Kidney glomerular epithelial cell (primary cell): ENCODE results near the gene NOL4L.
A peak's percentile ranks its signal among the peaks of the same experiment; 100 is the strongest.
"Not testable (repeated sequence)": the region's sequence is repeated elsewhere in the genome, so short reads cannot be mapped to it uniquely, and the experiment has no call there.

Experiments
- DNase-seq: peaks from one replicate; lab custom pipeline; 2025; lab: John Stamatoyannopoulos, UW

Gene NOL4L

GRCh38 chr20:32470025-32470861, 114.9 kb downstream of the NOL4L start:
- DNase-seq = peak; percentile 81

GRCh38 chr20:32468860-32469259, 116.3 kb downstream of the NOL4L start:
- DNase-seq = no peak

- no peak for DNase-seq
Observed at GRCh38 chr20:32468313-32468640, 116.9 kb downstream of the NOL4L start.

- no peak for DNase-seq
Observed at GRCh38 chr20:32467506-32468312, 117.4 kb downstream of the NOL4L start.

- no peak for DNase-seq
Observed at GRCh38 chr20:32466739-32467505, 118.2 kb downstream of the NOL4L start.

- DNase-seq = not testable (repeated sequence)
Observed at GRCh38 chr20:32465901-32466675, 119.0 kb downstream of the NOL4L start.

- peak; percentile 38 for DNase-seq
Observed at GRCh38 chr20:32465092-32465900, 119.8 kb downstream of the NOL4L start.

- no peak for DNase-seq
Observed at GRCh38 chr20:32464401-32465091, 120.6 kb downstream of the NOL4L start.

- no peak for DNase-seq
Observed at GRCh38 chr20:32463642-32464400, 121.3 kb downstream of the NOL4L start.

- no peak for DNase-seq
Observed at GRCh38 chr20:32462900-32463641, 122.1 kb downstream of the NOL4L start.

GRCh38 chr20:32461836-32462600, 123.1 kb downstream of the NOL4L start:
- no peak for DNase-seq

- no peak for DNase-seq
Observed at GRCh38 chr20:32460683-32461320, 124.3 kb downstream of the NOL4L start.

GRCh38 chr20:32460231-32460630, 124.9 kb downstream of the NOL4L start:
- DNase-seq = no peak

GRCh38 chr20:32458837-32459220, 126.3 kb downstream of the NOL4L start:
- no peak for DNase-seq

- no peak for DNase-seq
Observed at GRCh38 chr20:32458061-32458836, 126.9 kb downstream of the NOL4L start.

GRCh38 chr20:32457479-32457986, 127.6 kb downstream of the NOL4L start:
- DNase-seq = peak; percentile 71
